ENCODE results near the gene CNTD1. TPM values are rescaled to one million over a fixed set of nuclear protein-coding genes. Genes with fewer than 3 reads are reported as not detected.

CNTD1 gene
- total and polyA plus RNA-seq, 2 experiments from 2014 or later: 1.1 TPM; not detected in 1

- Histone ChIP-seq H4K20me1 (replicated peaks; ENCODE audit: insufficient read depth) (peaks cover 7% of the 10 kb centered on the region; the same call in 1 of the 2 replicates), H2AFZ (no peak overlapping the region), H3K79me2 (replicated peaks; ENCODE audit: insufficient read depth) (no peaks in the 10 kb centered on the region), H3K27me3 (ENCODE audit: insufficient read depth) (no peaks in the 10 kb centered on the region), H3K36me3 (ENCODE audit: insufficient read depth) (peaks cover 21% of the 10 kb centered on the region), H3K27ac (ENCODE audit: low read depth) (no peak overlapping the region; the same call in 1 of the 2 replicates), H3F3A (replicated peaks; ENCODE audit: low read depth) (0 out of 2 replicates have a peak, but pooled peaks cover 16% of the 10 kb centered on the region), H3K9me2 (ENCODE audit: insufficient read depth) (no peaks in the 10 kb centered on the region), H3K4me3 (no peak overlapping the region), H3K4me1 (ENCODE audit: insufficient read depth) (no peaks in the 10 kb centered on the region), H3K4me2 (no peak overlapping the region)
- Mint-ChIP-seq H3K4me1 (peaks cover 5% of the 10 kb centered on the region; the same call in 2 of the 3 replicates), H3K9me3 (no peaks in the 10 kb centered on the region; the same call in 2 of the 3 replicates), H3K27me3 (ENCODE audit: insufficient read depth, low read depth, poor library complexity) (peaks cover 4% of the 10 kb centered on the region), H3K4me3 (no peak overlapping the region), H3K27ac (no peak overlapping the region), H3K36me3 (ENCODE audit: low read depth) (peaks cover 46% of the 10 kb centered on the region)
- DNase-seq (ENCODE audit: low spot score) (no peak), ATAC-seq (no peak; the same call in 2 of the 3 replicates)
- TF ChIP-seq ZNF331 (CRISPR knock-in tag; IDR thresholded peaks at IDR 0.05; ENCODE audit: low read depth): no peak
- no peak for TF ChIP-seq CREB1 (CRISPR knock-in tag; IDR thresholded peaks at IDR 0.05; ENCODE audit: low read depth)
- TF ChIP-seq, protein P1, sequence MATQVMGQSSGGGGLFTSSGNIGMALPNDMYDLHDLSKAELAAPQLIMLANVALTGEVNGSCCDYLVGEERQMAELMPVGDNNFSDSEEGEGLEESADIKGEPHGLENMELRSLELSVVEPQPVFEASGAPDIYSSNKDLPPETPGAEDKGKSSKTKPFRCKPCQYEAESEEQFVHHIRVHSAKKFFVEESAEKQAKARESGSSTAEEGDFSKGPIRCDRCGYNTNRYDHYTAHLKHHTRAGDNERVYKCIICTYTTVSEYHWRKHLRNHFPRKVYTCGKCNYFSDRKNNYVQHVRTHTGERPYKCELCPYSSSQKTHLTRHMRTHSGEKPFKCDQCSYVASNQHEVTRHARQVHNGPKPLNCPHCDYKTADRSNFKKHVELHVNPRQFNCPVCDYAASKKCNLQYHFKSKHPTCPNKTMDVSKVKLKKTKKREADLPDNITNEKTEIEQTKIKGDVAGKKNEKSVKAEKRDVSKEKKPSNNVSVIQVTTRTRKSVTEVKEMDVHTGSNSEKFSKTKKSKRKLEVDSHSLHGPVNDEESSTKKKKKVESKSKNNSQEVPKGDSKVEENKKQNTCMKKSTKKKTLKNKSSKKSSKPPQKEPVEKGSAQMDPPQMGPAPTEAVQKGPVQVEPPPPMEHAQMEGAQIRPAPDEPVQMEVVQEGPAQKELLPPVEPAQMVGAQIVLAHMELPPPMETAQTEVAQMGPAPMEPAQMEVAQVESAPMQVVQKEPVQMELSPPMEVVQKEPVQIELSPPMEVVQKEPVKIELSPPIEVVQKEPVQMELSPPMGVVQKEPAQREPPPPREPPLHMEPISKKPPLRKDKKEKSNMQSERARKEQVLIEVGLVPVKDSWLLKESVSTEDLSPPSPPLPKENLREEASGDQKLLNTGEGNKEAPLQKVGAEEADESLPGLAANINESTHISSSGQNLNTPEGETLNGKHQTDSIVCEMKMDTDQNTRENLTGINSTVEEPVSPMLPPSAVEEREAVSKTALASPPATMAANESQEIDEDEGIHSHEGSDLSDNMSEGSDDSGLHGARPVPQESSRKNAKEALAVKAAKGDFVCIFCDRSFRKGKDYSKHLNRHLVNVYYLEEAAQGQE (IDR thresholded peaks at IDR 0.05; ENCODE audit: unreplicated experiment): no peak
- TF ChIP-seq STAT1 (IDR thresholded peaks at IDR 0.05; ENCODE audit: unreplicated experiment): no peak
Measured at GRCh38 chr17:42846594-42847280, 48.1 kb downstream of the CNTD1 start.

DNA sequence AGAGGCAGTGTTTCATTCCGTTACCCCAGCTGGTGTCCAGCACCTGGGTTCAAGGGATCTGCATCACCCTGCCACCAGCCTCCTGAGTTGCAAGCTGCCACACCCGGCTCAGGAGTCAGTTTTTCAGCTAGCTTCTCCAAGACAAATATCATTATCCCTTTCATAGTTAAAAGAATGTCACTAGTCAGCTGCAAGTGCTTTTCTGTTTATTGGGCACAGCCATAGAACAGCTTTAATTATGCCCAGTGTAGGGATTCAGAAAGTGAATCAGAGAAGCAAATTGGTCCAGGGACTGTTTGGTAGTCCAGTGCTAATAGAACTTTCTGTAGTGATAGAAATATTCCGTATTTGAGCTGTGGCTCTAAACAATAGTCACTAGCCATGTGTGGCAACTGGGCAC is 49.4 kb downstream of the CNTD1 start:
- ATAC-seq: no peak
- Mint-ChIP-seq H3K27me3 (ENCODE audit: insufficient read depth, low read depth, poor library complexity) (peaks cover 4% of the 10 kb centered on the region), H3K9me3 (no peaks in the 10 kb centered on the region; the same call in 2 of the 3 replicates), H3K27ac (no peak overlapping the region), H3K36me3 (ENCODE audit: low read depth) (peaks cover 32% of the 10 kb centered on the region), H3K4me1 (peaks cover 5% of the 10 kb centered on the region; the same call in 2 of the 3 replicates), H3K4me3 (no peak overlapping the region)
- peaks cover 14% of the 10 kb centered on the region for H3K36me3 ChIP-seq (ENCODE audit: insufficient read depth)
- no peak overlapping the region for H3K4me2 ChIP-seq
- H3K27me3 ChIP-seq (ENCODE audit: insufficient read depth): no peaks in the 10 kb centered on the region
- H4K20me1 ChIP-seq (replicated peaks; ENCODE audit: insufficient read depth): peaks cover 7% of the 10 kb centered on the region; the same call in 1 of the 2 replicates
- DNase-seq (ENCODE audit: low spot score): no peak
- H3K4me1 ChIP-seq (ENCODE audit: insufficient read depth): no peaks in the 10 kb centered on the region
- H3K9me2 ChIP-seq (ENCODE audit: insufficient read depth): no peaks in the 10 kb centered on the region
- H3F3A ChIP-seq (replicated peaks; ENCODE audit: low read depth): 0 out of 2 replicates have a peak, but pooled peaks cover 5% of the 10 kb centered on the region
- H2AFZ ChIP-seq: no peak overlapping the region
- no peak overlapping the region for H3K27ac ChIP-seq (ENCODE audit: low read depth)
- no peaks in the 10 kb centered on the region for H3K79me2 ChIP-seq (replicated peaks; ENCODE audit: insufficient read depth)
- H3K4me3 ChIP-seq: no peak overlapping the region
- TF ChIP-seq ETS1 (IDR thresholded peaks at IDR 0.05): no peak
- TF ChIP-seq CREB1 (CRISPR knock-in tag; IDR thresholded peaks at IDR 0.05; ENCODE audit: low read depth): no peak
- TF ChIP-seq ZNF462 (CRISPR knock-in tag; IDR thresholded peaks at IDR 0.05): no peak
- no peak for TF ChIP-seq STAT1 (IDR thresholded peaks at IDR 0.05; ENCODE audit: unreplicated experiment)
